Measurements from ENCODE around the gene ADCY3.

The ADCY3 gene

DNA sequence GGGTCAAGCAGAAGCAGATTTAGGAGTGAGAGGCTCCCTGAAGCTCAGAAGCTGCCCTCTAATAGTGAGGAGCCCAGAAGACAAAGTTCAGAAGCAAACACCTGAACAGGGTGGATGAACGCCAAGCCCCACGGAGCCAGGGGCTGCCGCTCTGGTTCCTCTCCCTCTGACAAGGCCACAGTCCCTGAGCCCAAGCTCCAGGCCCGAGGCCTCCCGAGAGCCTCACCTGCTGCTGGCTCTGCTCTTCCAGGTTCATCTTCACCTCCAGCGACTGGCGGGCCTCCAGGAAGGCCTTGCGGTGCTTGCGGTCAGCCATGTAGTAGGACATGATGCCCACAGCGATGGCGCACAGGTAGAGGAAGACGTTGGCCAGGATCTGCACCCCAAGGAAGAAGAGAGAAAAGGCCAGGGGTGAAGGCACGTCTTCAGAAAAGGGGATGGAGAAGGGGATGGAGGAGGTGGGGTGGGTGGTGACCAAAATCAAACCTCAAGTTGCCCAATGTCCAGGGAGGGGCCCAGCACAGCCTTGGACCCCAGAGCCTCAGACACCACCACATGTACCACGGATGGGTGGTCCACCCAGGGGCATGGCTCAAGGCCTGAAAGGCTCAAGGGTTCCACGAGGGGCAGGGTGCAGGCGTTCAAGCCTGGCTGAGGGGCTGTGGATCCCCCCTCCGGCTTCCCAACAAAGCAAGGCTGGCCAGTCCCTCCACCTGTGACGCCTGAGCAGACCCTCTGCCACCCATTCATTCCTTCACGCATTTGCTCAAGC lies 47.5 kb downstream of the ADCY3 start:
- DNase-seq = no peak

- DNase-seq = no peak
These were observed 48.1 kb downstream of the ADCY3 start for GRCh38 chr2:24871852-24872333.

GRCh38 chr2:24870891-24871705 lies 48.9 kb downstream of the ADCY3 start:
- DNase-seq = no peak

- no peak for DNase-seq
These were observed 49.6 kb downstream of the ADCY3 start for GRCh38 chr2:24870440-24870839.

DNA sequence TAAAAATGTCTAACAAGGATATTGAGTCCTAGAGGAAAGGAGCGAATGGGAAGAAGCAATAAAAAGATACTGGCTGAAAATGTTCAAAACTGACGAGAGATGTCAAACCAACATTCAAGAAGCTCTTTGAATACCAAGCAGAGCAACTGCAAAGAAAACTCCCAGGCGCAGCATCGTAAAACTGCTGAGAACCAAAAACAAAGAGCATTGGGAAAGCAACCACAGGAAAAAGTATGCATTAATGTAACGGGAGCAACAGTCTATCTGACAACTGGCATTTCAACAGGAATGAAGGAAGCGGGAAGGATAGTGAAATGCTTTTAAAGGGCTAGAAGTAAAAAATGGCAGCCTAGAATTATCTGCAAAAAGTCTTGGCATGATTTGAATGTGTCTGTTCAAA lies 53.1 kb downstream of the ADCY3 start:
- no peak for DNase-seq

GRCh38 chr2:24863641-24864040 lies 56.4 kb downstream of the ADCY3 start:
- DNase-seq = no peak

DNA sequence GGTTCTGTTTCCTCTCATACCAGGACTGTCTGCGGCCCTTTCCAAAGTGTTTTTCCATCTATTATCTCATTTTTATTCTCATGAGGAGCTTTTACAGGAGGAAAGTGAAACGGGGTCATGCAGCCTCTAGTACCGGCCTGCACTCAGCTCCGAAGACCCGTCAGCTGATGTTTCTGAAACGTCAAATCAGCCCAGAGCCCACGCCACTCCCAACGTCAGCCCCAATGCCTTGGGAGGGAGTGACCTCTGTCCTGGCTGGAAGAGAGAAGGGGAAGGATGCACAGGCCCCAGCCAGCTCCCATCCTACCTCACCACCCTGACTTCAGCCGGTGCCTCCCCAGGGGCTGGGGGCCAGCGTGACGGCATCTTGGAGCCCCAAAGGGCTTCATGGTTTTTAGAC lies 58.5 kb downstream of the ADCY3 start:
- no peak for DNase-seq

GRCh38 chr2:24860631-24861030 lies 59.4 kb downstream of the ADCY3 start:
- no peak for DNase-seq

GRCh38 chr2:24859968-24860600 lies 60.0 kb downstream of the ADCY3 start:
- DNase-seq = no peak

DNA sequence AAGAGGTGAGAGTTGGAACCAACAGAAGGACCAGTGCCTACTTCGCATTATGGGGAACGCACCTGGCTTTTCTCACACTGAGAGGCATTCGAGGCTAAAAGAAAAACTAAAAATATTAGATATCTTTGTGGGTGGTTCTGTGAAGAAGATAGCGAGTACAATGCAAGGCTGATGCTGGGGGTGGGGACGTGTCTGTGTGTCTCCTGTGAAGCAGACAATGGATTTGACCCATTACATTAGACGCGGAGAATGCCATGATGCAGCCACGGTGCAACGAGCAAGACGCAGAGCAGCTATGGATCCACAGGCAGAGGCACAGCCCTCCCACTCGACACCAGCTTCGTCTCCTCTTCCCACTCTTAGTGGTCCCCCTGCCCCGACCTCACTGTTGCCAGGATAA lies 61.0 kb downstream of the ADCY3 start:
- DNase-seq = no peak

DNA sequence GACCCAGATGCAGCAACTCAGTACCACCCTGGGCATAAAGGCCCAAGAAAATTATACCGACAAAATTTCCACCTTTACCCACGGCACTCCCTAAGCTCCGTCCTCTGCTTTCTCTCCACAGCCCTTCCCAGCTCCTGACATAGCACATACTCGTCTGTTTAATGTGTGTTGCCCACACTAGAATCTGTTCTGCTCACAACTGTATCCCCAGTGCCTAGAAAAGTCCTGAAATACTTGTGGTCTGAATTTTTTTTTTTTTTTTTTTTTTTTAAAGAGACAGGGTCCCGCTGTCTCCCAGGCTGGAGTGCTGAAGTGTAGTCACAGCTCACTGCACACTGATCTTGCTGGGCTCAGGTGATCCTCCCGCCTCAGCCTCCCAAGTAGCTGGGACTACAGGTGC lies 62.3 kb downstream of the ADCY3 start:
- no peak for DNase-seq

- DNase-seq = no peak
These were observed 63.2 kb downstream of the ADCY3 start for GRCh38 chr2:24856791-24857211.

- DNase-seq = no peak
These were observed 64.3 kb downstream of the ADCY3 start for GRCh38 chr2:24855726-24856125.

- DNase-seq = no peak
These were observed 64.9 kb downstream of the ADCY3 start for GRCh38 chr2:24855022-24855622.

GRCh38 chr2:24853996-24854395 lies 66.0 kb downstream of the ADCY3 start:
- no peak for DNase-seq

GRCh38 chr2:24853046-24853445 lies 67.0 kb downstream of the ADCY3 start:
- DNase-seq = no peak

GRCh38 chr2:24852431-24853020 lies 67.5 kb downstream of the ADCY3 start:
- no peak for DNase-seq

DNA sequence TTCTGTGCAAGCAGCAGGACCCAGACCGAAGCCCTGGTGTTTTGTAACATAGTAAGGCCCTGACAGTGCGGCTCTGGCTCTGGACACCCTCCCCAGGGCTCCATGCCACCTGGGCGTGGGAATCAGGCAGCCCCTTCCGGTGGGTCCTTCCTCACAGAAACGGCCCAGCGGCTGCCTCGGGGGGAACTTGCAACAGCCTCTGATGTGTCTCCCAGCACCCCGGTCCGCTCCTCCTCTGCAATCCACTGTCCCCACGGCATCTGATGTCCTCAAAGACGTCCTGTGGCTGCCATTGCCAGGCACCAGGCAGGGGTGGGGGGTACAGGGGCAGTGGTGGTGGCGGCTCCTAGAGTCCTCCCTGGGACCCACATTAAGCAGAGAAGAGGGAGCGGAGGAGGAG lies 68.0 kb downstream of the ADCY3 start:
- no peak for DNase-seq

DNA sequence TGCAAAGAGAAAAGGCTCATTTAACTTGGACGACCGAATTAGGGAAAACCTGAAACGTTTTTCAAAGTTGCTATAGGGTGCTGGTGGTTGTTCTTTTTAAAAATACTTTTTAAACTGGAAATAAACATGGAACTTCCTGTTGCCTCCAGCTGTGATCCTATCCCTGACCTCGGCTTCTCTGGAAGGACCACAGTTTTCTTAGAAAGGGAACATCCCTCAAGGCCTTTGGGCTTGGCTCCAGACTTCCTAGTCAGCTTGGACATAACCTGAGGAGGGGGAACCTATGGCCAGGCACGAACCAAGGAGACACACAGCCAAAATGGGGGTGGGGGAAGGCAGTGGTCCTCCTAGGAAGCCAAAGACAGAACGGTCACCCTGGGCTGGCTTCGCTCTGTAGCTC lies 69.1 kb downstream of the ADCY3 start:
- DNase-seq = no peak

DNA sequence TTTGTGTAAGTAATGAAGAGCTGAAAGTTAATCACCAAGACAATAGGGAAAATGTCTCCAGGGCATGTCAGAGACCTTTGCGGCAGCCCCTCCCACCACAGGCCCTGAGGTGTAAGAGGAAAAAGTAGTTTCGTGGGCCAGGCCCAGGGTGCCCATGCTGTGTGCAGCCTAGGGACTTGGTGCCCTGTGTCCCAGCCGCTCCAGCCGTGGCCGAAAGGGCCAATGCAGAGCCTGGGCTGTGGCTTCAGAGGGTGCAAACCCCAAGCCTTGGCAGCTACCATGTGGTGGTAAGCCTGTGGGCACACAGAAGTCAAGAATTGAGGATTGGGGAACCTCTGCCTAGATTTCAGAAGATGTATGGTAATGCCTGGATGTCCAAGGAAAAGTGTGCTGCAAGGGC lies 74.3 kb downstream of the ADCY3 start:
- no peak for DNase-seq

- DNase-seq = no peak
These were observed 75.9 kb downstream of the ADCY3 start for GRCh38 chr2:24844023-24844685.

DNA sequence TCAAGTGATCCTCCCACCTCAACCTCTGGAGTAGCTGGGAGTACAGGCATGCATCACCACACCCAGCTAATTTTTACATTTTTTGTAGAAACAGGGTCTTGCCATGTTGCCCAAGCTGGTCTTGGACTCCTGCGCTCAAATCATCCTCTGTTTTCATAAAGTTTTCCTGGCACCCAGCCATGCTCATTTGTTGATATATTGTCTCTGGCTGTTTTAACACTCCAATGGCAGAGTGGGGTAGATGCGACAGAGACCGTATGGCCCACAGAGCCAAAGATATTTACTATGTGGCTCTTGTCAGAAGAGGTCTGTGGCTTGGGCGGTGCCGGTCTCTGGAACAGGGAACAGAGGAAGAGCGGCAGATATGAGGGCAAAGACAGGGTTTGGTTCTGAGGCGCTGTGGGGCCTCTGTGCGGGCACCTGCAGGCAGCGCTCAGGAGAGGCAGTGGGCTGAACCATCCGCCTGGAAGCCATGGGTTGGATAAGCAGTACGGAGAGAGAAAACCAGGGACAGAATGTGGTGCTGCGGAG lies 76.6 kb downstream of the ADCY3 start:
- DNase-seq = no peak

Data from activated CD4-positive, alpha-beta T cell treated with anti-CD3 and anti-CD28 coated beads, Interleukin-2, amount 50 U/mL, for 1 hour (primary cell).